HG03460 (cell line): ENCODE results near the gene IBTK.
"Not testable (repeated sequence)": the region's sequence is repeated elsewhere in the genome, so short reads cannot be mapped to it uniquely, and the experiment has no call there.

ENCODE experiments used
- ATAC-seq: cut with Tn5 transposase; IDR thresholded peaks from one replicate; pipeline ENCODE4 v1.9.1; 2021; ENCODE audit not compliant: unreplicated experiment

The IBTK gene

GRCh38 chr6:82246370-82246769, 1.2 kb downstream of the IBTK start:
- ATAC-seq, result no peak

- no peak for ATAC-seq
These were observed 2.2 kb downstream of the IBTK start for GRCh38 chr6:82245376-82245775.

- ATAC-seq, result no peak
These were observed 3.7 kb downstream of the IBTK start for GRCh38 chr6:82243884-82244283.

GRCh38 chr6:82240186-82240585, 7.4 kb downstream of the IBTK start:
- no peak for ATAC-seq

GRCh38 chr6:82239597-82239996, 7.9 kb downstream of the IBTK start:
- ATAC-seq, result no peak

- ATAC-seq, result no peak
These were observed 10.5 kb downstream of the IBTK start for GRCh38 chr6:82237013-82237412.

GRCh38 chr6:82227770-82228169, 19.8 kb downstream of the IBTK start:
- peak; percentile 96 for ATAC-seq

GRCh38 chr6:82220167-82220566, 27.4 kb downstream of the IBTK start:
- no peak for ATAC-seq

GRCh38 chr6:82217018-82217586, 30.4 kb downstream of the IBTK start:
- peak; percentile 95 for ATAC-seq

- ATAC-seq, result peak; percentile 11
These were observed 31.0 kb downstream of the IBTK start for GRCh38 chr6:82216549-82216948.

GRCh38 chr6:82211326-82211725, 36.2 kb downstream of the IBTK start:
- ATAC-seq, result no peak

- ATAC-seq, result no peak
These were observed 38.6 kb downstream of the IBTK start for GRCh38 chr6:82208913-82209312.

GRCh38 chr6:82205930-82206392, 41.6 kb downstream of the IBTK start:
- no peak for ATAC-seq

- ATAC-seq, result no peak
These were observed 43.5 kb downstream of the IBTK start for GRCh38 chr6:82204020-82204419.

GRCh38 chr6:82197784-82198183, 49.8 kb downstream of the IBTK start:
- no peak for ATAC-seq

GRCh38 chr6:82197245-82197644, 50.3 kb downstream of the IBTK start:
- not testable (repeated sequence) for ATAC-seq

GRCh38 chr6:82196161-82196560, 51.4 kb downstream of the IBTK start:
- ATAC-seq, result no peak

GRCh38 chr6:82195619-82196018, 51.9 kb downstream of the IBTK start:
- ATAC-seq, result no peak

- no peak for ATAC-seq
These were observed 61.5 kb downstream of the IBTK start for GRCh38 chr6:82185948-82186535.

GRCh38 chr6:82183642-82184282, 63.8 kb downstream of the IBTK start:
- ATAC-seq, result no peak

- no peak for ATAC-seq
These were observed 64.8 kb downstream of the IBTK start for GRCh38 chr6:82182756-82183155.

GRCh38 chr6:82179415-82179814, 68.1 kb downstream of the IBTK start:
- ATAC-seq, result no peak

- ATAC-seq, result no peak
These were observed 68.8 kb downstream of the IBTK start for GRCh38 chr6:82178759-82179112.
